Activated CD8-positive, alpha-beta T cell treated with anti-CD3 and anti-CD28 coated beads, Interleukin-2, amount 10 ng/mL, durations not matched to agents 7 days and 5 days (primary cell): Measurements from ENCODE around the gene CHCHD3. TPM values are rescaled to one million over a fixed set of nuclear protein-coding genes. Genes with fewer than 3 reads are reported as not detected.

Experiments used
- ATAC-seq: fragments of 150-1000 bp; cut with Tn5 transposase; one replicate; pipeline ENCODE4 v1.10.0; 2021; ENCODE audit warnings: moderate library complexity
- CTCF ChIA-PET: fragments of 350-600 bp; sonication (Branson Sonifier 250); formaldehyde crosslinking; loops from one replicate; lab custom pipeline; 2021; ENCODE audit warnings: antibody characterized with exemption; lab: Charles Lee
- POLR2A ChIA-PET: fragments of 350-600 bp; sonication (Branson Sonifier 250); formaldehyde crosslinking; loops from one replicate; lab custom pipeline; 2021; ENCODE audit warnings: antibody characterized with exemption; lab: Charles Lee
- DNase-seq: peaks from one replicate; pipeline ENCODE4 v3.0.0-alpha.2; 2020
- H3K27ac Mint-ChIP-seq: one replicate; pipeline ENCODE4 v1.8.0; 2021; ENCODE audit warnings: mild to moderate bottlenecking, mixed read lengths
- H3K27me3 Mint-ChIP-seq: one replicate; pipeline ENCODE4 v1.8.0; 2021; ENCODE audit warnings: low read depth, mixed read lengths
- H3K36me3 Mint-ChIP-seq: one replicate; pipeline ENCODE4 v1.8.0; 2021; ENCODE audit warnings: low read depth, mixed read lengths
- H3K4me1 Mint-ChIP-seq: one replicate; pipeline ENCODE4 v1.8.0; 2021; ENCODE audit warnings: low read depth, mixed read lengths
- H3K4me3 Mint-ChIP-seq: one replicate; pipeline ENCODE4 v1.8.0; 2021; ENCODE audit warnings: mild to moderate bottlenecking, mixed read lengths
- H3K9me3 Mint-ChIP-seq: one replicate; pipeline ENCODE4 v1.8.0; 2022; ENCODE audit warnings: mixed read lengths; ENCODE audit not compliant: insufficient read depth
- total RNA-seq, 2 experiments: library from RNA; stranded (reverse); gene quantifications; one replicate each; pipeline ENCODE4 v1.2.3, GENCODE V29; 2021

Gene CHCHD3
- total RNA-seq, 2 experiments from 2014 or later, result 60.1 to 62.5 TPM

GRCh38 chr7:133020496-133020895 is 61.4 kb downstream of the CHCHD3 start:
- CTCF ChIA-PET, result no interaction called here
- DNase-seq (no peak), ATAC-seq (no peak)
- Mint-ChIP-seq H3K9me3 (no peaks in the 10 kb centered on the region), H3K27ac (no peak overlapping the region), H3K4me3 (no peak overlapping the region), H3K4me1 (no peaks in the 10 kb centered on the region), H3K36me3 (peaks cover 16% of the 10 kb centered on the region), H3K27me3 (no peaks in the 10 kb centered on the region)
- POLR2A ChIA-PET, result no interaction called here

- peaks cover 19% of the 10 kb centered on the region for H3K36me3 Mint-ChIP-seq
- H3K27me3 Mint-ChIP-seq, result no peaks in the 10 kb centered on the region
- H3K4me1 Mint-ChIP-seq, result no peaks in the 10 kb centered on the region
- ChIA-PET CTCF (no interaction called here), POLR2A (no interaction called here)
- no peak for DNase-seq
- no peak overlapping the region for H3K4me3 Mint-ChIP-seq
- H3K27ac Mint-ChIP-seq, result no peak overlapping the region
- no peak for ATAC-seq
- no peaks in the 10 kb centered on the region for H3K9me3 Mint-ChIP-seq
These were observed 62.3 kb downstream of the CHCHD3 start for GRCh38 chr7:133019590-133019989.

- DNase-seq (no peak), ATAC-seq (no peak)
- Mint-ChIP-seq H3K9me3 (no peaks in the 10 kb centered on the region), H3K27ac (no peak overlapping the region), H3K4me1 (no peaks in the 10 kb centered on the region), H3K27me3 (no peaks in the 10 kb centered on the region), H3K4me3 (no peak overlapping the region), H3K36me3 (peaks cover 16% of the 10 kb centered on the region)
- POLR2A ChIA-PET, result no interaction called here
- CTCF ChIA-PET, result no interaction called here
These were observed 65.3 kb downstream of the CHCHD3 start for GRCh38 chr7:133016604-133017003.

DNA sequence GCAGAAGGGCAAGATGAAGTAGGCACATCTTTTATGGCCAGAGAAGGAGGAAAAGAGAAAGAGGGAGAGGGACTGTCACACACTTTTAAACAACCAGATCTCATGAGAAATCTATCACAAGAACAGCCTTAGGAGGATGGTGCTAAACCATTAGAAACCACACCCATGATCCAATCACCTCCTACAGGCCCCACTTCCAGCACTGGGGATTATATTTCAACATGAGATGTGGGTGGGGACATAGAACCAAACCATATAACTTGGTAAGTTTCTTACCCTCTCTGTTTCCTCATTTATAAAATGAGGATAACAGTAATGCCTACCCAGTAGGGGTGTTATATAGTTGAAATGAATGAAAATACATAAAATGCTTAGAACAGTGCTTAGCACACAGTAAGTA is 66.0 kb downstream of the CHCHD3 start:
- ChIA-PET POLR2A (no interaction called here), CTCF (no interaction called here)
- ATAC-seq (no peak), DNase-seq (no peak)
- Mint-ChIP-seq H3K27ac (no peak overlapping the region), H3K9me3 (no peaks in the 10 kb centered on the region), H3K27me3 (no peaks in the 10 kb centered on the region), H3K4me3 (no peak overlapping the region), H3K36me3 (peaks cover 16% of the 10 kb centered on the region), H3K4me1 (no peaks in the 10 kb centered on the region)

- Mint-ChIP-seq H3K4me3 (no peak overlapping the region), H3K27me3 (no peaks in the 10 kb centered on the region), H3K4me1 (no peaks in the 10 kb centered on the region), H3K27ac (no peak overlapping the region), H3K9me3 (peaks cover 12% of the 10 kb centered on the region), H3K36me3 (peaks cover 28% of the 10 kb centered on the region)
- POLR2A ChIA-PET, result no interaction called here
- no peak for DNase-seq
- CTCF ChIA-PET, result no interaction called here
- no peak for ATAC-seq
These were observed 70.1 kb downstream of the CHCHD3 start for GRCh38 chr7:133011746-133012145.

DNA sequence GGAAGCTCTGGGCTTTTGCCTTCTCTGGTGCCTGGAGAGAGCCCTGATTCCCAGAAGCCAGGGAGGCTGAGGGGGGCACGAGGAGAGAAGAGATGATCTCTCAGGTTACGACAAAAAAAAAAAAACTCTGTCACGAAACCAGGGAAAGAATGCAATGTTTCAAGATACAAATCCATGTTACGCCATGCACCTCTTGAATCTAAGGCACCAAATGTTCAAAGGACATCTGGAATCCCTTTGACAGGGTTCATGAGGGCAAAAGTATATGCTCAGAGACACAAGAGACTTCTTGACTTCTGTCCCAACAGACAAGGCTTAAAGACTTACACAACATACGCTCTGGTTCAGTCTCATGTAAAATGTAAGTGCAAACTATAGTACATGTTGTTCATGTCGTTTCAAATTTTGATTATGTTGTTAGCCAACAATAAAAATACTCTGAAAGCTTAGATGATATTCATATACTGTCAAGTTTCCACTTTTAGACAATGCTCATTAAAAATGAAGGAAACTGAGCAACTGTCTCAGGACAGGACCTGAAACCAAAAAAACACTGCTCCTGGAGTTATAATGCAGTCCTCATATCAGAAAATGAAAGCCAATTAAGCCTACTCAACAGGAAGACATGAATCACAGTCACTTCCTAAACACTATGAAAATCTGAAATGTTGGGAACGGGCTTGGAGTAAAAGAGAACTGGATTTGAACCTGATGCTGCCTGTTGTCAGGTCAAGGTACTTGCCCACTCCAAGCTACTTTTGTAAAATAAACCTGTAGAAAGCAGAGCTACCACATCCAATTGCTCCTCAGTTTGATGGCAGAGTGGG is 72.3 kb downstream of the CHCHD3 start:
- no peak for DNase-seq
- no peak for ATAC-seq
- Mint-ChIP-seq H3K4me3 (no peak overlapping the region), H3K27ac (no peak overlapping the region), H3K9me3 (peaks cover 12% of the 10 kb centered on the region), H3K36me3 (peaks cover 29% of the 10 kb centered on the region), H3K4me1 (no peaks in the 10 kb centered on the region), H3K27me3 (no peaks in the 10 kb centered on the region)
- ChIA-PET CTCF (no interaction called here), POLR2A (no interaction called here)

- no peak for DNase-seq
- peaks cover 12% of the 10 kb centered on the region for H3K9me3 Mint-ChIP-seq
- no peaks in the 10 kb centered on the region for H3K4me1 Mint-ChIP-seq
- no peak overlapping the region for H3K27ac Mint-ChIP-seq
- no peaks in the 10 kb centered on the region for H3K27me3 Mint-ChIP-seq
- POLR2A ChIA-PET, result no interaction called here
- CTCF ChIA-PET, result no interaction called here
- no peak for ATAC-seq
- no peak overlapping the region for H3K4me3 Mint-ChIP-seq
- H3K36me3 Mint-ChIP-seq, result peaks cover 29% of the 10 kb centered on the region
These were observed 73.9 kb downstream of the CHCHD3 start for GRCh38 chr7:133007961-133008360.

DNA sequence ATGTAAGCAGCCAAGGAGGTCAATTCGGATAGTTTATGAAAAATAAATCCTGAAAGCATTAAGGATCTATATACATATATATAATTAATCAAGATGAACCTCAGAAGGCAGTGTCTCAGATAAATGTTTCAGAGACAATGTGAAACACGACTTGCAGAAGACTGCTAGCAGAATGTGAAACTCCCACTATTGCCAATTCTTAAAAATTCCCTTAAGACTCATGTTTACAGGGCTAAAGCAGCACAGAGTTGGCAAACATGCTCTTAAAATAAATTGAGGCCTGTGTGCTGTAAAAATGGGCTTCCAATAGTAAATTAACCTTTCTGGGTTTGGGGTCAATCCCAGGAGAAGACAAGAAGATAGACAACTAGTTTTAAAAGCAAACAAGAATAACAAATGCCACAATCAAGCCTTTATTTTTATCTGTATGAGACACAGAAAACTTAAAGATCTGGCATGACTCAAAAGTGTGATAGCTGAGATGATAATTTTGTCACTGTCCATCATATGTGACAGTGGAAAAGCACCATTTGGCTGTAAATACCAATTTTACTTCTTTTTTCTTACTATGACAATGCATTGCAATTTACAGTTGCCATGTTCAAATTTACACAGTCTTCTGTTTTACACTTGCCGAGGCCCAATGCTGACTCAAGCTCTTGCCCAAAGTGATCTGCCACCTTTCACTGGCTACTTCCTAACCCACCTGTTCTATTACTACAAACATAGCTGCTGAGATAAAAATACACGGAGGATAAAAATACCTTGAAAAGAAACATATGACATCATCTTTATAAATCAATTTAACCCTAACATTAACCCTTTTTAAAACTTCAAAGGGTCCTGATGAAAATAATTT is 78.6 kb downstream of the CHCHD3 start:
- Mint-ChIP-seq H3K27ac (no peak overlapping the region), H3K4me1 (no peaks in the 10 kb centered on the region), H3K4me3 (no peak overlapping the region), H3K36me3 (peaks cover 19% of the 10 kb centered on the region), H3K9me3 (peaks cover 12% of the 10 kb centered on the region), H3K27me3 (no peaks in the 10 kb centered on the region)
- DNase-seq (no peak), ATAC-seq (no peak)
- POLR2A ChIA-PET, result no interaction called here
- CTCF ChIA-PET, result interaction anchor here (0.7 kb wide), 1 partner anchor 1708 kb away, joined by 3 read pairs; no protein-coding TSS in a partner anchor

GRCh38 chr7:133001727-133002126 is 80.2 kb downstream of the CHCHD3 start:
- Mint-ChIP-seq H3K27ac (no peak overlapping the region), H3K36me3 (peaks cover 8% of the 10 kb centered on the region), H3K4me3 (no peak overlapping the region), H3K9me3 (no peaks in the 10 kb centered on the region), H3K4me1 (no peaks in the 10 kb centered on the region), H3K27me3 (no peaks in the 10 kb centered on the region)
- ChIA-PET POLR2A (no interaction called here), CTCF (interaction anchor here (1.6 kb wide), 1 partner anchor 9 kb away, joined by 4 read pairs; no protein-coding TSS in a partner anchor)
- ATAC-seq (no peak), DNase-seq (no peak)

- Mint-ChIP-seq H3K4me1 (no peaks in the 10 kb centered on the region), H3K27me3 (no peaks in the 10 kb centered on the region), H3K36me3 (peaks cover 3% of the 10 kb centered on the region), H3K27ac (no peak overlapping the region), H3K9me3 (no peaks in the 10 kb centered on the region), H3K4me3 (no peak overlapping the region)
- ATAC-seq, result no peak
- POLR2A ChIA-PET, result no interaction called here
- CTCF ChIA-PET, result no interaction called here
- DNase-seq, result no peak
These were observed 82.0 kb downstream of the CHCHD3 start for GRCh38 chr7:132999845-133000244.

- ATAC-seq (no peak), DNase-seq (no peak)
- Mint-ChIP-seq H3K4me1 (no peaks in the 10 kb centered on the region), H3K27ac (no peak overlapping the region), H3K4me3 (no peak overlapping the region), H3K27me3 (no peaks in the 10 kb centered on the region), H3K9me3 (no peaks in the 10 kb centered on the region), H3K36me3 (peaks cover 2% of the 10 kb centered on the region)
- ChIA-PET POLR2A (no interaction called here), CTCF (no interaction called here)
These were observed 83.1 kb downstream of the CHCHD3 start for GRCh38 chr7:132998763-132999162.

GRCh38 chr7:132997505-132997904 is 84.4 kb downstream of the CHCHD3 start:
- CTCF ChIA-PET, result no interaction called here
- Mint-ChIP-seq H3K4me3 (no peak overlapping the region), H3K36me3 (peaks cover 2% of the 10 kb centered on the region), H3K27me3 (no peaks in the 10 kb centered on the region), H3K9me3 (no peaks in the 10 kb centered on the region), H3K4me1 (no peaks in the 10 kb centered on the region), H3K27ac (no peak overlapping the region)
- ATAC-seq, result no peak
- no peak for DNase-seq
- POLR2A ChIA-PET, result no interaction called here
